ENCODE results near the gene SYNE2.

Gene SYNE2

DNA sequence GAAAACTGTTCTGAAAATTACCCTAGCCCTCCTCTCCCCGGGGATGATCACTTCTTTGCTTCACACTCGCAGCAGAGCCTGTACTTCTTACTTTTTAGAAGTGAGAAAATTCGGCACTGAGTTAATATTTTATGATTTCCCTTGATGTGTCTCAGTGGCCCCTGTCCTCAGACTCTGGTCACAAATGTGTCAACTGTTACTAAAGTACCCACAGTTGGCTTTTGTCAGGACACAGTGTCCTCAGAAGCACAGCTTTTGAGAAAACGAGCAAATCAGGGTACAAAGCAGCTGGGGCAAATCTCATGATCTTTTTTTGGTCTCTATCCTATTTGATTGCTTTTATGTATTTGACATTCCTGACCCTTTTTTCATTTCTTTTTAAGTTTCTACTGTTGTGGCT, 142.5 kb downstream of the SYNE2 start:
- H3K4me3 ChIP-seq (ENCODE audit: low read depth, low read length), result no peak overlapping the region
- DNase-seq (ENCODE audit: low read depth), result no peak
- no peak for TF ChIP-seq POLR2A (IDR thresholded peaks at IDR 0.05; ENCODE audit: extremely low read depth, insufficient read length)
- TF ChIP-seq MYC (IDR thresholded peaks at IDR 0.05; ENCODE audit: low read depth, low read length), result no peak
- TF ChIP-seq, protein P1, sequence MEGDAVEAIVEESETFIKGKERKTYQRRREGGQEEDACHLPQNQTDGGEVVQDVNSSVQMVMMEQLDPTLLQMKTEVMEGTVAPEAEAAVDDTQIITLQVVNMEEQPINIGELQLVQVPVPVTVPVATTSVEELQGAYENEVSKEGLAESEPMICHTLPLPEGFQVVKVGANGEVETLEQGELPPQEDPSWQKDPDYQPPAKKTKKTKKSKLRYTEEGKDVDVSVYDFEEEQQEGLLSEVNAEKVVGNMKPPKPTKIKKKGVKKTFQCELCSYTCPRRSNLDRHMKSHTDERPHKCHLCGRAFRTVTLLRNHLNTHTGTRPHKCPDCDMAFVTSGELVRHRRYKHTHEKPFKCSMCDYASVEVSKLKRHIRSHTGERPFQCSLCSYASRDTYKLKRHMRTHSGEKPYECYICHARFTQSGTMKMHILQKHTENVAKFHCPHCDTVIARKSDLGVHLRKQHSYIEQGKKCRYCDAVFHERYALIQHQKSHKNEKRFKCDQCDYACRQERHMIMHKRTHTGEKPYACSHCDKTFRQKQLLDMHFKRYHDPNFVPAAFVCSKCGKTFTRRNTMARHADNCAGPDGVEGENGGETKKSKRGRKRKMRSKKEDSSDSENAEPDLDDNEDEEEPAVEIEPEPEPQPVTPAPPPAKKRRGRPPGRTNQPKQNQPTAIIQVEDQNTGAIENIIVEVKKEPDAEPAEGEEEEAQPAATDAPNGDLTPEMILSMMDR (IDR thresholded peaks at IDR 0.05; ENCODE audit: low read depth, low read length), result no peak
- TF ChIP-seq, protein P2, sequence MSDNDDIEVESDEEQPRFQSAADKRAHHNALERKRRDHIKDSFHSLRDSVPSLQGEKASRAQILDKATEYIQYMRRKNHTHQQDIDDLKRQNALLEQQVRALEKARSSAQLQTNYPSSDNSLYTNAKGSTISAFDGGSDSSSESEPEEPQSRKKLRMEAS (IDR thresholded peaks at IDR 0.05; ENCODE audit: low read depth, low read length), result no peak

DNA sequence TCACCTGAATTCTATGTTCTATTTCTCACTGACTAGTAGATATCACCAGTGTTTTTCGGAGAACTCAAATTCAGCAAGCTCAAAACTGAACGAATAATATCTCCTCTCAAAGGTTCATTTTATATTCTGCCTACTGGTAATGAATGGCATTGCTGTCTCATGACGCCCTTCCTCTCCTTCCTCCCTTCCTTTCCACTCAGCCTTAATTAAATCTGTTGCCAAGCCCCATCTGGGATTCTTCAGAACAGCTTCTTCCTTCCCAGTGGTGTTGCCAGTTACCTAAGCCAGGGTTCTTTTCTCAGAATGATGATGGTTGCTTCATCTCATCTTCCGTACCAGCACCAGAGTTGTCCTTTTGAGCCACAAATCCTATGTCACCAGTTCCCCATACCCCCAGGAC, 143.2 kb downstream of the SYNE2 start:
- no peak overlapping the region for H3K4me3 ChIP-seq (ENCODE audit: low read depth, low read length)
- TF ChIP-seq, protein P2 (IDR thresholded peaks at IDR 0.05; ENCODE audit: low read depth, low read length), result no peak
- TF ChIP-seq, protein P1 (IDR thresholded peaks at IDR 0.05; ENCODE audit: low read depth, low read length), result no peak
- TF ChIP-seq POLR2A (IDR thresholded peaks at IDR 0.05; ENCODE audit: extremely low read depth, insufficient read length) (no peak), MYC (IDR thresholded peaks at IDR 0.05; ENCODE audit: low read depth, low read length) (no peak)
- no peak for DNase-seq (ENCODE audit: low read depth)

DNA sequence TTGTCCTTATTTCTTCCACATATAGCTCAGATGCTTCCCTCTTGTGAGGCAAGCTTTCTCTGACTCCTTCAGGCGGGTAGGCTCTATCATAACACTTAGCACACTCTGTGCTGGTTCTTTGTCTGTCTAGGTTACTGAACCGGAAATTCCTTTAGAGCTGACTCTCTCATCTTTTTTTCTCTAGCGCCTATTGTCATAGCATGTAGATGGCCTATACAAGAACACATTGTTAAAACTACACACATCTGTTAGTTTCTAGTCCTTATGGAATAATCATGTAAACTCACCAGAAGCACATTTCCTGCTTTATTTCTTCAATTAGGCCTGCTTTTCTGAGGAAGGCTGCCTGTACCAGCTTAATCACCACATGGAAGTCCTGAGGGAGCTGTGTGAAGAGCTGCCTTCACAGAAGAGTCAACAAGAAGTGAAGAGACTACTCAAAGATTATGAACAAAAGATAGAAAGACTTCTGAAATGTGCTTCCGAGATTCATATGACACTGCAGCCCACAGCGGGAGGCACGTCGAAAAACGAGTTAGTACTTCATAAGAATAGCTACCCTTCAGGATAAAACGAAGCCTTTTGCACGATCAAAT, 143.9 kb downstream of the SYNE2 start:
- TF ChIP-seq POLR2A (IDR thresholded peaks at IDR 0.05; ENCODE audit: extremely low read depth, insufficient read length) (no peak), MYC (IDR thresholded peaks at IDR 0.05; ENCODE audit: low read depth, low read length) (no peak)
- TF ChIP-seq, protein P2 (IDR thresholded peaks at IDR 0.05; ENCODE audit: low read depth, low read length), result no peak
- TF ChIP-seq, protein P1 (IDR thresholded peaks at IDR 0.05; ENCODE audit: low read depth, low read length), result no peak
- no peak overlapping the region for H3K4me3 ChIP-seq (ENCODE audit: low read depth, low read length)
- DNase-seq (ENCODE audit: low read depth), result no peak

DNA sequence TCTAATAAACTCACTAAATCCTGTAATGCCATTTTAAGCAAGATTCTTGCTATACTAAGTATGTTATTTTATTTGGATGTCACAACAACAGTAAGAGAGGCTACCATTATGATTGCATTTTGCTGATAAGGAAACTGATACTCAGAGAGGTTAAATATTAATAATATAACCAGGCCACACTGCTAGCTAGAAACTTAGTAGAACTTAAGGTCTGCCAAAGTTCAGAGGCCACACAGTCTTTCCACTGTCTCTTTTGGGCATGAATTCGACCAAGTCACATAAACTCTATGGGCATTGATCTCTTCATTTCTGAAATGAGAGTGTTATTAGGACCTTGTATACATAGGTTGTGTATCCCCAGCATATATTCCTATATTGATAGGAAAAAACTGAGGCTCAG, 147.9 kb downstream of the SYNE2 start:
- no peak for TF ChIP-seq POLR2A (IDR thresholded peaks at IDR 0.05; ENCODE audit: extremely low read depth, insufficient read length)
- TF ChIP-seq, protein P1 (IDR thresholded peaks at IDR 0.05; ENCODE audit: low read depth, low read length), result no peak
- TF ChIP-seq, protein P2 (IDR thresholded peaks at IDR 0.05; ENCODE audit: low read depth, low read length), result no peak
- TF ChIP-seq MYC (IDR thresholded peaks at IDR 0.05; ENCODE audit: low read depth, low read length), result no peak
- DNase-seq (ENCODE audit: low read depth), result no peak
- no peak overlapping the region for H3K4me3 ChIP-seq (ENCODE audit: low read depth, low read length)

DNA sequence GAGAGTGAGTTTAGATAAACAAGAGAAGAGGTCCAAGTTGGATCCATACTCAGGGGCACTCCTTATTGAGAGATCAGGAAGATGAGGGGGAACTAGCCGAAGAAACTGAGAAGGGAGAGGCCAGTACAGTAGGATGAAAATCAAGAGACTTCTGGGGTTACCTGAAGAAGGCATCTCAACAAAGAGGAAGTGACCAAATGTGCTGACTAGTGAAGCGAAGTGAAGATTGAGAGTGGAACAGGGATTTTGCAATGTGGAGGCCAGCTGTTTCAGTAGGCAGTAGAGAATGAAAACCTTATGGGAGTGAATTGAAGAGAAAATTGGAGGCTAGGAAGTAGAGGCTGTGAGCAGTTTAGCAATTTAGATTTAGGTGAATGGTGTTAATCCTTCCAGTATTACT, 153.0 kb downstream of the SYNE2 start:
- TF ChIP-seq POLR2A (IDR thresholded peaks at IDR 0.05; ENCODE audit: extremely low read depth, insufficient read length), result no peak
- TF ChIP-seq MYC (IDR thresholded peaks at IDR 0.05; ENCODE audit: low read depth, low read length), result no peak
- TF ChIP-seq, protein P1 (IDR thresholded peaks at IDR 0.05; ENCODE audit: low read depth, low read length), result no peak
- TF ChIP-seq, protein P2 (IDR thresholded peaks at IDR 0.05; ENCODE audit: low read depth, low read length), result no peak
- peak; percentile 26 for DNase-seq (ENCODE audit: low read depth)
- no peak overlapping the region for H3K4me3 ChIP-seq (ENCODE audit: low read depth, low read length)

Data from NB4 (cell line).